ENCODE results near the gene SPATA20.
A peak's percentile ranks its signal among the peaks of the same experiment; 100 is the strongest.

Gene SPATA20

GRCh38 chr17:50539762-50540559 is 7.0 kb upstream of the SPATA20 start:
- Histone ChIP-seq H3K9me3 (ENCODE audit: control insufficient read depth, low read length) (no peaks in the 10 kb centered on the region), H3K4me3 (ENCODE audit: insufficient read depth, low read depth, low read length, poor library complexity, severe bottlenecking) (no peak overlapping the region), H3K27ac (ENCODE audit: insufficient read depth, low read length, poor library complexity, severe bottlenecking) (no peak overlapping the region), H3K4me1 (ENCODE audit: control insufficient read depth, insufficient read depth, low read length, poor library complexity, severe bottlenecking) (peaks cover 4% of the 10 kb centered on the region), H3K36me3 (ENCODE audit: control insufficient read depth, insufficient read depth, low read length) (no peaks in the 10 kb centered on the region), H3K27me3 (replicated peaks; ENCODE audit: control insufficient read depth, insufficient read depth, low read length, poor library complexity, severe bottlenecking) (no peaks in the 10 kb centered on the region)
- no peak for DNase-seq

- H3K27ac ChIP-seq (ENCODE audit: insufficient read depth, low read length, poor library complexity, severe bottlenecking) = no peak overlapping the region
Measured at GRCh38 chr17:50540560-50541401, 6.2 kb upstream of the SPATA20 start.

GRCh38 chr17:50541402-50541715 is 5.6 kb upstream of the SPATA20 start:
- no peaks in the 10 kb centered on the region for H3K27me3 ChIP-seq (replicated peaks; ENCODE audit: control insufficient read depth, insufficient read depth, low read length, poor library complexity, severe bottlenecking)
- no peak for DNase-seq
- no peaks in the 10 kb centered on the region for H3K9me3 ChIP-seq (ENCODE audit: control insufficient read depth, low read length)
- peak overlapping the region; percentile 40 for H3K27ac ChIP-seq (ENCODE audit: insufficient read depth, low read length, poor library complexity, severe bottlenecking)
- peaks cover 5% of the 10 kb centered on the region for H3K4me1 ChIP-seq (ENCODE audit: control insufficient read depth, insufficient read depth, low read length, poor library complexity, severe bottlenecking)
- H3K4me3 ChIP-seq (ENCODE audit: insufficient read depth, low read depth, low read length, poor library complexity, severe bottlenecking) = peak overlapping the region; percentile 56
- H3K36me3 ChIP-seq (ENCODE audit: control insufficient read depth, insufficient read depth, low read length) = no peaks in the 10 kb centered on the region

More at GRCh38 chr17:50540560-50541401, 6.2 kb upstream of the SPATA20 start:
- Histone ChIP-seq H3K27me3 (replicated peaks; ENCODE audit: control insufficient read depth, insufficient read depth, low read length, poor library complexity, severe bottlenecking) (no peaks in the 10 kb centered on the region), H3K4me1 (ENCODE audit: control insufficient read depth, insufficient read depth, low read length, poor library complexity, severe bottlenecking) (peaks cover 4% of the 10 kb centered on the region), H3K9me3 (ENCODE audit: control insufficient read depth, low read length) (no peaks in the 10 kb centered on the region), H3K36me3 (ENCODE audit: control insufficient read depth, insufficient read depth, low read length) (no peaks in the 10 kb centered on the region), H3K4me3 (ENCODE audit: insufficient read depth, low read depth, low read length, poor library complexity, severe bottlenecking) (no peak overlapping the region)
- DNase-seq = no peak

GRCh38 chr17:50541716-50542688 is 5.0 kb upstream of the SPATA20 start:
- H3K4me1 ChIP-seq (ENCODE audit: control insufficient read depth, insufficient read depth, low read length, poor library complexity, severe bottlenecking) = peaks cover 11% of the 10 kb centered on the region
- H3K27ac ChIP-seq (ENCODE audit: insufficient read depth, low read length, poor library complexity, severe bottlenecking) = peak overlapping the region; percentile 40
- no peaks in the 10 kb centered on the region for H3K36me3 ChIP-seq (ENCODE audit: control insufficient read depth, insufficient read depth, low read length)
- no peaks in the 10 kb centered on the region for H3K9me3 ChIP-seq (ENCODE audit: control insufficient read depth, low read length)
- H3K27me3 ChIP-seq (replicated peaks; ENCODE audit: control insufficient read depth, insufficient read depth, low read length, poor library complexity, severe bottlenecking) = no peaks in the 10 kb centered on the region
- peak; percentile 65 to 76 (median 70) for DNase-seq
- peak overlapping the region; percentile 56 for H3K4me3 ChIP-seq (ENCODE audit: insufficient read depth, low read depth, low read length, poor library complexity, severe bottlenecking)

GRCh38 chr17:50542795-50543774 is 3.9 kb upstream of the SPATA20 start:
- DNase-seq = no peak
- no peak overlapping the region for H3K27ac ChIP-seq (ENCODE audit: insufficient read depth, low read length, poor library complexity, severe bottlenecking)
- H3K36me3 ChIP-seq (ENCODE audit: control insufficient read depth, insufficient read depth, low read length) = no peaks in the 10 kb centered on the region
- no peak overlapping the region for H3K4me3 ChIP-seq (ENCODE audit: insufficient read depth, low read depth, low read length, poor library complexity, severe bottlenecking)
- H3K27me3 ChIP-seq (replicated peaks; ENCODE audit: control insufficient read depth, insufficient read depth, low read length, poor library complexity, severe bottlenecking) = no peaks in the 10 kb centered on the region
- H3K4me1 ChIP-seq (ENCODE audit: control insufficient read depth, insufficient read depth, low read length, poor library complexity, severe bottlenecking) = peaks cover 20% of the 10 kb centered on the region
- H3K9me3 ChIP-seq (ENCODE audit: control insufficient read depth, low read length) = no peaks in the 10 kb centered on the region

GRCh38 chr17:50544516-50544915 is 2.5 kb upstream of the SPATA20 start:
- H3K4me1 ChIP-seq (ENCODE audit: control insufficient read depth, insufficient read depth, low read length, poor library complexity, severe bottlenecking) = peaks cover 20% of the 10 kb centered on the region
- no peak for DNase-seq
- no peaks in the 10 kb centered on the region for H3K9me3 ChIP-seq (ENCODE audit: control insufficient read depth, low read length)
- no peak overlapping the region for H3K27ac ChIP-seq (ENCODE audit: insufficient read depth, low read length, poor library complexity, severe bottlenecking)
- H3K36me3 ChIP-seq (ENCODE audit: control insufficient read depth, insufficient read depth, low read length) = no peaks in the 10 kb centered on the region
- no peaks in the 10 kb centered on the region for H3K27me3 ChIP-seq (replicated peaks; ENCODE audit: control insufficient read depth, insufficient read depth, low read length, poor library complexity, severe bottlenecking)
- no peak overlapping the region for H3K4me3 ChIP-seq (ENCODE audit: insufficient read depth, low read depth, low read length, poor library complexity, severe bottlenecking)

GRCh38 chr17:50545311-50545710 is 1.7 kb upstream of the SPATA20 start:
- no peak overlapping the region for H3K4me3 ChIP-seq (ENCODE audit: insufficient read depth, low read depth, low read length, poor library complexity, severe bottlenecking)
- peaks cover 20% of the 10 kb centered on the region for H3K4me1 ChIP-seq (ENCODE audit: control insufficient read depth, insufficient read depth, low read length, poor library complexity, severe bottlenecking)
- no peak overlapping the region for H3K27ac ChIP-seq (ENCODE audit: insufficient read depth, low read length, poor library complexity, severe bottlenecking)
- H3K9me3 ChIP-seq (ENCODE audit: control insufficient read depth, low read length) = no peaks in the 10 kb centered on the region
- no peaks in the 10 kb centered on the region for H3K36me3 ChIP-seq (ENCODE audit: control insufficient read depth, insufficient read depth, low read length)
- no peak for DNase-seq
- no peaks in the 10 kb centered on the region for H3K27me3 ChIP-seq (replicated peaks; ENCODE audit: control insufficient read depth, insufficient read depth, low read length, poor library complexity, severe bottlenecking)

- H3K4me3 ChIP-seq (ENCODE audit: insufficient read depth, low read depth, low read length, poor library complexity, severe bottlenecking) = peak overlapping the region; percentile 42
- no peaks in the 10 kb centered on the region for H3K36me3 ChIP-seq (ENCODE audit: control insufficient read depth, insufficient read depth, low read length)
- H3K9me3 ChIP-seq (ENCODE audit: control insufficient read depth, low read length) = no peaks in the 10 kb centered on the region
Measured at GRCh38 chr17:50546701-50547034, 306 bp upstream of the SPATA20 start.

GRCh38 chr17:50547736-50548083 is 736 bp downstream of the SPATA20 start:
- Histone ChIP-seq H3K4me3 (ENCODE audit: insufficient read depth, low read depth, low read length, poor library complexity, severe bottlenecking) (peak overlapping the region; percentile 42), H3K4me1 (ENCODE audit: control insufficient read depth, insufficient read depth, low read length, poor library complexity, severe bottlenecking) (peaks cover 16% of the 10 kb centered on the region), H3K9me3 (ENCODE audit: control insufficient read depth, low read length) (no peaks in the 10 kb centered on the region), H3K27ac (ENCODE audit: insufficient read depth, low read length, poor library complexity, severe bottlenecking) (no peak overlapping the region), H3K36me3 (ENCODE audit: control insufficient read depth, insufficient read depth, low read length) (no peaks in the 10 kb centered on the region), H3K27me3 (replicated peaks; ENCODE audit: control insufficient read depth, insufficient read depth, low read length, poor library complexity, severe bottlenecking) (no peaks in the 10 kb centered on the region)
- no peak for DNase-seq

More at GRCh38 chr17:50546701-50547034, 306 bp upstream of the SPATA20 start:
- no peak for DNase-seq
- Histone ChIP-seq H3K4me1 (ENCODE audit: control insufficient read depth, insufficient read depth, low read length, poor library complexity, severe bottlenecking) (peaks cover 20% of the 10 kb centered on the region), H3K27me3 (replicated peaks; ENCODE audit: control insufficient read depth, insufficient read depth, low read length, poor library complexity, severe bottlenecking) (no peaks in the 10 kb centered on the region), H3K27ac (ENCODE audit: insufficient read depth, low read length, poor library complexity, severe bottlenecking) (no peak overlapping the region)
